ENCODE data around the gene SMIM17. TPM values are rescaled to one million over a fixed set of nuclear protein-coding genes. Genes with fewer than 3 reads are reported as not detected.

SMIM17 gene
- total and polyA plus RNA-seq, 2 of the 4 experiments (the other 2 are of a cell fraction) = not detected

DNA sequence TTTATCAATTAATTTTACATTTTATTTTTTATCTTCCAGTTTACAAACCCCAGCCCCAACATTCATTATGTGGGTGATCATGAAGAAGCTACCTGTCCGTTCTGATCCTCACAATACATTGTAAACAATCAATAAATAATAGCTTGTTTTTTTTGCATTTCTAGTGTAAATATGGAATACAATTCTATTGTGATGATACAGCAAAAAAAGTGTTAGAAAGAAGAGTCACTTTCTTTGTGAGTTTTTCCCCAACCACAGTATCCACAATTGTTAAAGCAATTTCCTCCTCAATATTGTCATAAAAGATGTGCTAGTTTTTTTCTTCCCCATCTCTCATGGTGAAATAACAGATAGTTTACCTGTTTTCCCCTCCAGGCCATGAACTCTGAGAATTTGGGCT lies 58.9 kb downstream of the SMIM17 start:
- no peak overlapping the region for H2BK20ac ChIP-seq (ENCODE audit: low read depth, low read length)
- H4K5ac ChIP-seq (ENCODE audit: low read depth, low read length) = no peak overlapping the region
- H4K20me1 ChIP-seq (ENCODE audit: insufficient read depth, low read length) = no peaks in the 10 kb centered on the region
- no peak overlapping the region for H3K14ac ChIP-seq (replicated peaks; ENCODE audit: low read depth, low read length)
- intact Hi-C loops (cut with micrococcal nuclease) = no loop called here
- no peak overlapping the region for H4K8ac ChIP-seq (ENCODE audit: low read depth in 2 of 2, low read length in 2 of 2)
- dilution Hi-C loops (cut with HindIII; ENCODE audit: low sequenced_read_pairs, unreplicated experiment) = no loop called here
- H2BK15ac ChIP-seq (ENCODE audit: low read depth, low read length) = no peak overlapping the region
- H3K36me3 ChIP-seq (ENCODE audit: control insufficient read depth, insufficient read depth, low read length) = no peaks in the 10 kb centered on the region
- H2AK9ac ChIP-seq (replicated peaks; ENCODE audit: low read depth, low read length, poor library complexity) = no peak overlapping the region
- no TSS peak for BruUV-seq (replicated peaks)
- H3K9me3 ChIP-seq (ENCODE audit: control insufficient read depth, insufficient read depth, low read length) = peaks cover 11% of the 10 kb centered on the region
- ATAC-seq (ENCODE audit: low read depth) (no peak), DNase-seq (no peak)
- no peak overlapping the region for H3K23ac ChIP-seq (ENCODE audit: low read depth, low read length)
- H3K4me1 ChIP-seq (ENCODE audit: control insufficient read depth, insufficient read depth, low read length) = no peaks in the 10 kb centered on the region
- no peak overlapping the region for H3K4ac ChIP-seq (ENCODE audit: low read depth, low read length)
- no peak overlapping the region for H3K9ac ChIP-seq (ENCODE audit: low read depth, low read length)
- in situ Hi-C loops (cut with MboI; ENCODE audit: low sequenced_read_pairs) = no loop called here
- no peak overlapping the region for H3K18ac ChIP-seq (ENCODE audit: low read depth, low read length)
- no peak overlapping the region for H2AFZ ChIP-seq (replicated peaks; ENCODE audit: low read length, poor library complexity)
- no peak for TF ChIP-seq USF2 (IDR thresholded peaks at IDR 0.05; ENCODE audit: low read depth, low read length)
- peak; percentile 74 for TF ChIP-seq MAFK (IDR thresholded peaks at IDR 0.05; ENCODE audit: low read depth, low read length)
- H3K27me3 ChIP-seq (ENCODE audit: control insufficient read depth, insufficient read depth, low read length) = no peaks in the 10 kb centered on the region
- WGBS, 2 experiments (ENCODE audit: extremely low coverage in 2 of 2, insufficient read length in 1 of 2) = no CpG with 5 or more reads among the region's 1 CpG
- H3K27ac ChIP-seq (ENCODE audit: insufficient read depth, low read length) = no peak overlapping the region
- CTCF ChIA-PET = interaction anchor here (0.5 kb wide), 1 partner anchor 92 kb away, joined by 3 read pairs; no protein-coding TSS in a partner anchor
- no peaks in the 10 kb centered on the region for H3K79me1 ChIP-seq (ENCODE audit: low read depth in 1 of 2, low read length in 2 of 2)
- H3K4me2 ChIP-seq (ENCODE audit: low read depth, low read length) = no peak overlapping the region
- H3K4me3 ChIP-seq (ENCODE audit: insufficient read depth, low read depth, low read length) = no peak overlapping the region
- no peak overlapping the region for H3K56ac ChIP-seq (ENCODE audit: extremely low read depth, insufficient read depth, low read length)
- no peak overlapping the region for H4K91ac ChIP-seq (ENCODE audit: insufficient read depth, low read depth, low read length)
- no peak overlapping the region for H2AK5ac ChIP-seq (ENCODE audit: low read depth, low read length)
- POLR2A ChIA-PET (ENCODE audit: unreplicated experiment) = no interaction called here
- no peak overlapping the region for H2BK120ac ChIP-seq (ENCODE audit: low read depth, low read length)
- no peak overlapping the region for H2BK5ac ChIP-seq (ENCODE audit: low read depth, low read length, poor library complexity, severe bottlenecking)
- no peaks in the 10 kb centered on the region for H3K9me1 ChIP-seq (ENCODE audit: insufficient read depth, low read length)

Measured in IMR-90 (cell line).